Hepatocyte (in vitro differentiated cells): ENCODE results near the gene IBSP.

Source experiments
- CTCF ChIP-seq: fragments of 200-600 bp; sonication (generic); IDR thresholded peaks from 2 replicates; pipeline ENCODE4 v1.5.1; 2016; ENCODE audit warnings: antibody characterized with exemption, mild to moderate bottlenecking; ENCODE audit not compliant: poor library complexity
- EZH2 ChIP-seq: fragments of 200-600 bp; sonication (generic); IDR thresholded peaks from 2 replicates; pipeline ENCODE4 v1.6.1; 2016; ENCODE audit warnings: antibody characterized with exemption, mild to moderate bottlenecking, borderline replicate concordance
- EZH2phosphoT487 ChIP-seq: fragments of 200-600 bp; sonication (generic); IDR thresholded peaks from one replicate; pipeline ENCODE4 v1.6.1; 2018; ENCODE audit warnings: antibody characterized with exemption, mild to moderate bottlenecking, low read depth, moderate library complexity; ENCODE audit not compliant: unreplicated experiment, severe bottlenecking

DNA sequence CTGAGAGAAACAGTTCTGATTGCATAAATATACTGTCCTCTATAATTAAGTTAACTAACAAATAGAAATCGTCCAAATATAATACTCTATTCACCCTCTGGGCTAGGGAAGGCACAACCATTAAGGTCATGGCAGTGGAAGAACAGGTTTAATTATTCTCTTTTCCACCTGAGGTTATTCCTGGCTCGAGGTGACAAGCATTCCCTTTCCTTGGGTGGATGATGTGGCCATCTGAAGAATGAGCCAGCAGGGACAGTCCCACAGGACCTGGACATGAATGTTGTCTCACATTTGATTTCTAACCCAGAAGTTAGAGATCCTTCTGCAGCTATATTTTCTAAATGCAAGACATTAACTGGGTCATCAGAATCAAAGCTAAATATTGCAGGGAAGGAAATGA lies 5.5 kb downstream of the IBSP start:
- TF ChIP-seq CTCF (no peak), EZH2 (no peak), EZH2phosphoT487 (no peak)
